ENCODE measurements around the gene SCAMP1.
"Not testable (repeated sequence)": the region's sequence is repeated elsewhere in the genome, so short reads cannot be mapped to it uniquely, and the experiment has no call there.

SCAMP1 gene

DNA sequence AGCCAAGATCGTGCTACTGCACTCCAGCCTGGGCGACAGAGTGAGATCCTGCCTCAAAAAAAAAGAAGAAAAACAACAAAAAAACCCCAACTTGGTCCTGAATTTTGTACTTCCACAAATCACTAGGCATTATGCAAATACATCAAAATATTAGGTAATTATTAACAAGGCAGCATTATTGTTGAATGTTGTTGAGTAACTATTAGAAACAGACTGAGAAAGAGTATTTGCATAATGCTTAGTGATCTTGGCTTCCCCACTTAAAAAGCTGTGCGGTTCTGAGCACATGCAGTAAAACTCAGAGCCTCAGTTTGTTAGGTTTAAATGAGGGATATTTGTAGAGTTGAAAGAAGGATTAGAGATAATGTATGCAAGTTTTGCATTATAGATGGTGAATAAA lies 64.2 kb downstream of the SCAMP1 start:
- no peak for DNase-seq (ENCODE audit: low spot score)

DNA sequence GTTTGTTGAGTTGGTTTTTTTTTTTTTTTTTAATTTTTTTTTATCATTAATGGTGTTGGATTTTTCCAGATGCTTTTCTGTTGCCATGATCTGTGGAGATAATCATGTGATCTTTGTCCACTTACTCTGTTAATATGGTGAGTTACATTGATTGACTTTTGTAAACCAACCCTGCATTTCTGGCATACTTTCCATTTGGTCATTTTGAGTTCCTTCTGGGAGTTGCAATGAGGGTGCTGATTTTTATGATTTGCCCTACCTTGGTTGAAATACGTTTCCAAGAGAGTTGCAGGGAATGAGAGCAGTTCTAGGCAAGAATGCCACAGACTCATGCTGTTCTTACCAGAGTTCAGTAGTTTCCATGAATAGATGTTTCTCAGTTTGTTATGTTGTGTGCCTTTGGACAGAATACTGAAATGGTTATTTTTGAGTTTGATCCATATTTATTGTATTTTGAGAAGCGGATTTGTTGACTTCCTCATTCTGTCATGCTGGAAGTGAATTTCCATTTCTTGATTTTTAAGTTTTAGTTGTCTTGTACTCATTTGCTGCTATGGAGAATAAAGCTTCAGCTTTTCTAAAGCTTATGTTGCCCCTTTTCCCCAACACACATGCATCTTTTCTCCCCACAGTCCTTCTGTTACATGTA lies 69.0 kb downstream of the SCAMP1 start:
- no peak for DNase-seq (ENCODE audit: low spot score)

DNA sequence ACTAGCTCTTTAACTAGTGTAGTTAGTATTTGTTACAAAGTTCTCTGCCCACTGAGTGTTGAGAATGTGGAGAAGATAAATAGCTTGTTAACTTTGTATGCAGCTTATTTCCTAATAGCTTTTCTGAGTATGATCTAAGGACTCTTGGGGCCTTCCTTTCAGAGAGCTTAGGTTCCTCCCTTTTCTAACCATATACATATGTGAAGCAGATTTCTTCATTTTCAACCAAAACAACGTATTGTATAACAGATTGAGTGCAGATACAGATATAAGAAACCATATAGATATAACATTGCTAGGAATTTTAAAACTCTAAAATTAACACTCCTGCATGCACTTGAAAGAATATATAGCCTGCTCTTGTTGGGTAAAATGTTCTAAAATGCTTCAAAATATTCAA lies 70.4 kb downstream of the SCAMP1 start:
- no peak for DNase-seq (ENCODE audit: low spot score)

DNA sequence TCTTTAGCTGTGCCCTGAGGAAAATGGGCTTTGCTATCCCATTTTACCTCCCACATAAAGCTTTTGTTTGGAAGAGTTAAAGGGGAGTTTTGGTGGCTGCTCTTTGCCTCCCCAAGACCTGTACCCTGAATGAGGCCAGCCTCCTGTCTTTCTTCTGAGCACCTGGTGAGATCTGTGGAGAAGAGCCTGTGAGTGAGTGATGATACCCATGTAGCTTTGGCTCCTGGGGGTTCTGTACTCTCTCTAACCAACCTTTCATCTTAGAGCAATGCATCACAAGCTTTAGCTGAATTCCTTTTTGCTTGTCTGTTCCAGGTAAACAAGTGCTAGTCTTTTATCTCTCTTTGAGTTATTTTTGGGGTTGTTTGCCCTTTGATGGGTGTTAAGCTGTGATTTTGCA lies 73.6 kb downstream of the SCAMP1 start:
- no peak for DNase-seq (ENCODE audit: low spot score)

DNA sequence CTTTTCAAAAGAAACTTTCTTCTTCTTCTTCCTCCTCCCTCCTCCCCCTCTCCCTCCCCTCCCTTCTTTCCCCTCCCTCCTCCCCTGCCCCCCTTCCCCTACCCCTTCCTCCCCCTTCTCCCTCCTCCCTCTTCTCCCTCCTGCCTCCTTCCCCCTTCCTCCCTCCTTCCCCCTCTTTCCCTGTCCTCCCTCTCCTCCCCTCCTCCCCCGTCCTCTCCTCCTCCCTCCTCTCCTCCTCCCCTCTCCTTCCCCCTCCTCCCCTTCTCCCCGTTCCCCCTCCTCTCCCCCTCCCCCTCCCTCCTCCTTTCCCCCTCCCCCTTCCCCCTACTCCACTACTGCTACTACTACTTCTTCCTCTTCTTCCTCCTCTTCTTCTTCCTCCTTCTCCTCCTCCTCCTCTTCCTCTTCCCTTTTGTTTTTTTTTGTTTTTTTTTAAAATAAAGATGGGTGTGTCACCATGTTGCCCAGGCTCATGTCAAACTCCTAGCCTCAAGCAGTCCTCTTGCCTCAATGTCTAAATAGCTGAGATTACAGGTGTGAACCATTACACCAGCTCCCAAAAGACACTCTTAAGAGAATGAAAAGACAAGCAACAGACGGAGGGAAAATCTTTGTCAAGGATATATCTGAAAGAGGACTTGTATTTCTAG lies 87.5 kb downstream of the SCAMP1 start:
- DNase-seq (ENCODE audit: low spot score) = no peak

DNA sequence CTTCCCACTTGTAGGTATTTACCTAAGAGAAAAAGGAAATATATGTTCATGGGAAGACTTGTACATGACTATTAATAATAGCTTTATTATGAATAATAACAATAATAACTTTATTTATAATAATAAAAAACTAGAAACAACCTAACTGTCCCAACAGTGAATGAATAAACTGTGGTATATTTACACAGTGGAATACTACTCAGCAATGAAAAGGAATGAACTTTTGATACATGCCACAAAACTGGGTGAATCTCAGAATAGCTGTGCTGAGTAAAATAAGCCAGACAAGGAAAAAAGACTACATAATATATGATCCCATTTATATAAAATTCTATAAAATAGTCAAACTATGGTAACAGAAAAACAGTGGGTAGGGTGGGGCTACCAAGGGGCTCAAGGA lies 88.7 kb downstream of the SCAMP1 start:
- DNase-seq (ENCODE audit: low spot score) = no peak

DNA sequence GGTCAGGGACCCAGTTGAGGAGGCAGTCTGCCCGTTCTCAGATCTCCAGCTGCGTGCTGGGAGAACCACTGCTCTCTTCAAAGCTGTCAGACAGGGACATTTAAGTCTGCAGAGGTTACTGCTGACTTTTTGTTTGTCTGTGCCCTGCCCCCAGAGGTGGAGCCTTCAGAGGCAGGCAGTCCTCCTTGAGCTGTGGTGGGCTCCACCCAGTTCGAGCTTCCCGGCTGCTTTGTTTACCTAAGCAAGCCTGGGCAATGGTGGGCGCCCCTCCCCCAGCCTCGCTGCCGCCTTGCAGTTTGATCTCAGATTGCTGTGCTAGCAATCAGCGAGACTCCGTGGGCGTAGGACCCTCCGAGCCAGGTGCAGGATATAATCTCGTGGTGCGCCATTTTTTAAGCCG lies 97.1 kb downstream of the SCAMP1 start:
- not testable (repeated sequence) for DNase-seq (ENCODE audit: low spot score)

DNA sequence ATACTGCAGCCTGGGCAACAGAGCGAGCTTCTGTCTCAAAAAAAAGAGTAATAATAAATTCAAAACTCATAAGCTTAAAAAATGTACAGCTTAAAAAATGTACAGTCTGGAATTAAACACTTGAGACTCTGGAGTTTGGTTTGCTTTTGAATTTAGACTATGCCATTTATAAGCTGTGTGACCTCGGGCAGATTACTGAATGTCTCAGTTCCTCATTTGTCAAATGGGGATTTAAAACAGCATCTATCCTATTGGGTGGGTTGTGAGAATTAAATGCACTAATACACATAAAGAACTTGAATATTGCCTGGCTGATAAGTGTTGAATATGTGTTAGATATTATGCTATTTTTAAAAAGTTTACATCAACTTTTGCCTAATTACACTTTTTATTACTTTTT lies 98.4 kb downstream of the SCAMP1 start:
- no peak for DNase-seq (ENCODE audit: low spot score)

DNA sequence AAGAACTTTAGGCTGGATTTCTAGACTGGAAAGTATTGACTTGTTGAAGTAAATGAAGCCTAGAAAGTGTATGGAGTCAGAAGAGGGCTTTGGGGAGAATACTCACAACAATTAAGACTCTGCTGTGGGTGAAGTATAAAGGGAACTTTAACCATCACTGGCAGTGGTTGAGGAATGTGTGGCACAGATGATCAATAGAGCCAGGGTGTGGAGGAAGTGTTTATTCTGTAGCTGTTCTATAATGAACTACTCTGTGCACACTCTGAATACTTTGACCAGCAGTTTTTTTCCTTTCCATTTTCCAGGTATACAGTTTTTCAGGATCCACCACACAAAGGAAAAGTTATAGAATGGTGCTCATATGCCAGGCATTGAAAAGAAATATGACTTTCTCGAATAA lies 106.7 kb downstream of the SCAMP1 start:
- no peak for DNase-seq (ENCODE audit: low spot score)

DNA sequence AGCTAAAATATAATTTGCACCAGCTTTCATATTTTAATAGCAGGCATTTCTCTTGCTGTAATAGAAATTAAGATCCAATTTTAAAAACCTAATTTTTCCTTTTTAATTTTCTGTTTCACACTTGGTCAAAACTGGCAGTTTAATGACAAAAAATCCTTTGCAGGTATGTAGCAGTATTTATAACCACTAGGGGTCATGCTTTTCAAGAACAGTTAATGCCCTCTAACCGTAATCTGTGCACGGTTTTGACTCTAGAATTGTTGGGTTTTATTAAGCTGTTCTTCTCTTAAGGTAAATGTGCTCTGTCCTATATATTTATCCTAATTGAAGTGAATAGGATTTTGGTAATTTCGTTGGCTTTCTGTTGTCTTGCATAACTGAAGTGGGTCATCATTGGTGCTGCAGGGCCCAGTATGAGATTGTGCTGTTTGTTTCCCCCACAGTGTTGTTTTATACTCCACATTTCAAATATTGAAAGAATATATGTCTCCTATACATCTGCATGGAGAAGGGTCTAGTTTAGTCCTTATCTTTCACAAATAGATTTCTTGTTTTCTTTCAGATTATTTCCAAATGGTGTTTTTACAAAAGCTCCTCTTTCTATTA lies 107.4 kb downstream of the SCAMP1 start:
- no peak for DNase-seq (ENCODE audit: low spot score)

DNA sequence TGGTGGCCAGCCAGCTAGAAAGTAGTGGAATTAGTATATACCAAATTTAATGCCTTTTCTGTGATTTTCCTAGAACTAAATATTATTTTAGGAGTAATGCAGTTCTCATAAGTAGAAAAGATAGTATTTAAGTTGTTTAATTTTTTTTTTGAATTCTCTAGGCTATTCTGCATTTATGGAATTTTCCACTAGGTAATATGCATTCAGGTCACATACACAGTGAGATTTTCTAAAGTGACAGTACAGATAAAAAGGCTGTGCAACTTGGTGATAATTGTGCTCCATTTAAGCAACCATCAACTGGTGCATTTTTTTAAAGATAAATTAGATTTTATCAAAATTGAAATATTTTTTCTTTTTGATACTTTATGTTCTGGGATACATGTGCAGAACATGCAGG lies 111.5 kb downstream of the SCAMP1 start:
- DNase-seq (ENCODE audit: low spot score) = no peak

DNA sequence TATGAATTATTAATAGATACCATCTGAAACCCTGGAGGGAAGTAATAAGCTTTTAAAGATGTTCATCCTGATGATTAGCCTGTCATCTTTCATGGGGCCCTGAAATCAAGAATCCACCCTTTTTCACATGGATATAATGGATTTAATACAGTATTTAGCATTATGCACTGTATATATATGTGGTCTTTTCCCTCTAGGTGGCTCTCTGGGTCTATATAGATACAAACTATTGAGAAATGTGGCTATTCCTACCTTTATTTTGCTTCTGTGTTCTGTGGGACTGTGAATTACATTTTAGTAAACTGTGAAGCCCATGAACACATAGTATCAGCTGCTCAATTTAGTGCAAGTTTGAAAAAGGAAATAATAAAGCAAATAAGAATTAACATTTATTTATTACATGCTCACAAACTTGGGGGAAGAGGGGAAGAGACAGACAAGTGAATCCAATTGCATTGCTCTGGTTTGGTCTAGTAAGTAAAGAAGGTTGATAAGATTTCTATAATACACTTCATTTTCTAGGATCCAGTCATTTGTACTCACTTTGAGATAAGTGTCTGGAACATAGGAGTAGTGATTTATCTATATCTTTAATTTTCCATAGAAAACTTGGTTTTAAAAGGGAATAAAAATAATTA lies 112.2 kb downstream of the SCAMP1 start:
- DNase-seq (ENCODE audit: low spot score) = no peak

DNA sequence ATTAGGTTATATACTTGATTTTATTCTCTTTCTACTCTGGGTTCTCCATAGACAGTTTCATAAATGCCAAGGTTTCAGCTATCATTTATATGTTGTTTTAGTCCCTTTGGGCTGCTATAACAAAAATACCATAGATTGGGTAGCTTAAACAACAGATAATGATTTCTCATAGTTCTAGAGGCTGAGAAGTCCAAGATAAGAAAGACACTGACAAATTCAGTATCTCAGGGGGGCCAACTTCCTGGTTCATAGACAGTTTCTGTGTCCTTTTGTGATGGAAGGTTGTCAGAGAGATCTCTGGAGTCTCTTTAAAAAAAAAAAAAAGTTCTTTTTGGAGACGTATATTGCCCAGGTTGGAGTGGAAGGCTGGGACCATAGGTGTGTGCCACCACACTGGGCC lies 113.3 kb downstream of the SCAMP1 start:
- no peak for DNase-seq (ENCODE audit: low spot score)

DNA sequence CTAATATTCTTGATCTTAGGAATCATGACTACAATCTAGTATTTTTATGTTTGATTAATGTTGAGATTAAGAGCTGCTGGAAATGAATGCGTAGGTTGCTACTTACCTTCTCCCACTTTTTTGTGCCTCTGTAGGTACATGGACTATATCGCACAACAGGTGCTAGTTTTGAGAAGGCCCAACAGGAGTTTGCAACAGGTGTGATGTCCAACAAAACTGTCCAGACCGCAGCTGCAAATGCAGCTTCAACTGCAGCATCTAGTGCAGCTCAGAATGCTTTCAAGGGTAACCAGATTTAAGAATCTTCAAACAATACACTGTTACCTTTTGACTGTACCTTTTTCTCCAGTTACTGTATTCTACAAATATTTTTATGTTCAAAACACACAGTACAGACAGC lies 115.0 kb downstream of the SCAMP1 start:
- no peak for DNase-seq (ENCODE audit: low spot score)

DNA sequence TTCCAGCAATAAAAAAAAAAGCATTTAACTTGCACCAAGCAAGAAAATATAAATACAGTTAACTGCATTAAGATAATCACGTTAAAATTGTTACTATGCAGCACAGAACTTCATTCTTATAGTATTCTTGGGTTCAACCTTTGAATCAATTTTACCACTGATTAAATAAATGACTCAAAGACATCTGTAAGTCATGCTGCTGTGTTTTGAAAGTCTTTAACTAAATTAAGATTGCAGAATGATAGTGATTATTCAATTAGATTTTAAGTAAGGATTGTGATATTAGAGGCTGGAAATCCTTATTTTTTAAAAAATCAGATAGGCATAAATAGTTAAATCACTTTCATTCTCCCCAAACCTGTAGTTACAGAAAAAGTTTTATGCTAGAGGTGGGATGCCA lies 116.4 kb downstream of the SCAMP1 start:
- DNase-seq (ENCODE audit: low spot score) = no peak

DNA sequence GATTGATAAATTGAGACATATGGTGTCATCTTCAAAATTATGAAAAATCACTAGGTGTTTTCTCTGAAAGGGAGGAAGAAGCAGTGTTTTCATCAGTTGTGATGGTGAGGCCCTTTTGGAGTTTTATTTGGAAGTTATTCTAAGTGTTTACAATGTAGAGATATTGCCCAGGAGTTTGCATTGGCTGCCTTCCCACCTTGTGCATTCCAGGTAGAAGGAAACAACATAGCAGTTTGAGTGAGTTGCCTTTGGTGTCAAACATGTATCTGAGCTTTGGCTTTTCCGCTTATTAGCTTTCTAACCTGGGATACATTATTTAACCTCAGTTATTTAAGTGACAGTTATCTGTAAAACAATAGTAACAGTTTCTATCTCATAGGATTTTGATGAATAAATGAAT lies 122.5 kb downstream of the SCAMP1 start:
- no peak for DNase-seq (ENCODE audit: low spot score)

DNA sequence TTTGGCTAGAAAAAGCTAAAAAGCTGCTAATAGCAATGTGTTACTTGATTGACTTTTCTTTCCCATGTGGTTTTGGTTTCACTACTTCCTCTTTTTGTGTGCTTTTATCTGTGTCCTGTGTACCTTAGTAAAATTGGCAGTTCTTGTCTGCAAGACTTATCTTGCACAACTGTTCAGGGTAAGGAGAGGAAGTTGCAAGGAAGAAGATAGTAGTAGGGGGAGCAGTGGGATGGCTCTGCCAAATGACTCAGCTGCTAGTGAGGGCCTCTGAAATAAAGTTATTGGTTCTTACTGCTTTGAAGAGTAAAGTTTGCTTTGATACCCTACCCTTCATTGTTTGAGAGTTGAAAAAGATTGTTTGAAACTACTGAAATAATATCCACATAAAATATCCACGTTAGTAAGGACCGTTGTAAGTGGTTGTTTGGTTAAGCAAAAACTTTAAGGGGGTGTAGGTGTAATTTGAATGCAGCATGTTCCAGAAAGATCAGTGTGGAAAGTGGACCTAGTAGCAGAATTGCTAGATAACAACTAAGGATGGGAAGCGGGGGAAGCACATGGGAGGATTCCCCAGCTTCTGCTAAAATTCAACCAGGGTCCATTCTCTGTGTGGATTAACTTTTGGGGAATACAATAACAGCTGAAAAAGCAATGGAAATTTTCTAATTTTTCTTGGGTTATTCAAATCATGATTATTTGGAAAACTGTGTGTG lies 123.5 kb downstream of the SCAMP1 start:
- no peak for DNase-seq (ENCODE audit: low spot score)

DNA sequence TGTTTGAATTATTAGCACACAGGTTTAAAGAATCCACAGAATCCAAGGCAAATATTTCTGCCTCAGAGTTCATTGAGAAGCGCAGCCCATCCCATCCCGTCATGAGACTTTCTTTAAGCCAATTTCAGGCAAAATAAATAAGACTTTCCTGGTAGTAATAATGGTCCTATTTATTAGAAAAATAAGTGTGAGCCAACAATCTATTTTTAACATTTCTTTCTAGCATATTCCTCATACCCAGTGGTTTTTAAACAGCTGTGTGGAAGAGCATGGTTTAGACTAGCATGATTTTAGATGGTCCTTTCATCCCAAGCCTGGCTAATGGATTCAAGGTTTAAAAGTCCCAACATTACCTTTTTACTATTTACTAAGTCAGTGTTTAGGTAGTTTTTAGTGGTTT lies 125.8 kb downstream of the SCAMP1 start:
- DNase-seq (ENCODE audit: low spot score) = no peak

DNA sequence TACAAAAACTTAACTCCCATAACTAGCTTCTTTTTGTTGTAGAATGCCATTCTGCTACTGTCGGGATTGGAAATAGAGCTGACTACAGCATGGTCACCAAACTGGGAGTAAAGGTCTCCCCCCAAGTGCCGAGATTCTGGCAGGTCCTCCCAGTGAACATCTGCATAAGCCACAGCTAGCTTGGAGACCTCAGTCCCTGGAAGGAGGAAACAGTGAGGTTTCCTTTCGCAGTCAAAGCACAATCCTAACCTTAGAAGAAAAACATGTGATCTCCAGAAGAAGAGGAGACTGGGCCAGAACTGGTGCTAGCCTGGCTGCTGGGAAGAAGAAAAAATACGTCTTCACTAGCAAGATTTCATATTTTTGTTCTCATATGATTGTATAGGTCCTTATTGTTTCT lies 127.4 kb downstream of the SCAMP1 start:
- no peak for DNase-seq (ENCODE audit: low spot score)

DNA sequence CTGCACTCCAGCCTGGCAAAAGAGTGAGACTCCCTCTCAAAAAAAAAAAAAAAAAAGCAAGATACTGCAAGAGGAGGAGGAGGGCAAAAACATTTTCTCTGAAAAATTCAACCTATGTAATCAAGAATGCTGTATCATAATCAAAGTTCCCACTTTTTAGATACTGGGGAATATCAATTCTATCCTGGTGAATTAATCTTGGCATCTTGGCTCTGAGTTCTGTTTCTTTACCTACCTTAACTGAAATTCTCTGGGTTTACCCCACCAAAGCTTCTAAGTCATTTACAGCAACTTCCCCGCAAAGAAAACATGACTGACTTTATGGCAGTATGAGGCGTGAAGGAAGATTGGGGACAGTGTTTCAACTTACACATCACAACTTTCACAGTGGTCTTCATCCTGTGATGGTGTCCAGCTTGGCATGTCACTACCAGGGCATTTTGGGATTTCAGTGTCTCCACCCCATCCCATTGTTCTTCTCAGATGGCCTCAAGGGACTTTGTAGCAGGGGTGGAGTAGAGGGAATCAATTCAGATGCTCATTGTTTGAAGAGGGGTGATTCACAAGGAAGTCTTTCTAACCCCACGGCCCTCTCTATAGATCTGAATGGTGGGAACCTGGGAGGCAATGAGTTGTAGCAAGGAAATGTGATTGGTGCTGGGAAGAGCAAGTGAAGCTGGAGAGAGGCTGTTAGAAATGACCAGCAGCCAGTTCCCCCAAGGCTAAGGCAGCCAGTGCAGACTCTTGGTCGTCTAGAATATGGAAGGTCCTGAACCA lies 130.5 kb downstream of the SCAMP1 start:
- DNase-seq (ENCODE audit: low spot score) = no peak

DNA sequence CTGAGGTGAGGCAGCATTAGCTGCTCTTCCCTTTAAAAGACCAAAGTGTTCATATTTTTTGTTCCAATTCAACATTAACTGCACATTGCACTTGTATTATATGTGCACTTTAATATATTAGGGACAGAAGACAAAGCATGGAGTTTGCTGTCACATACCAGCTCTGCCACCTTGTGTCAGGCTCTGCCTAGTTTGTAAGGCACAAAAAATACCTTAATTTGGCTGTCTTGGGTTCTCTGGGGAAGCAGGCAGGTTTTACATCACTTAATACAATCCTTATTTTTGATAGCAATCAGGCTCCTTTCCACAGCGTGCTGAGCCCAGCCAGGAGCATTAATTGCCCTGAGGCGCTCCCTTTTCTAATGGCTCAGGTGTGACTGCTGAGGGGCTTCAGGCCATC lies 131.8 kb downstream of the SCAMP1 start:
- no peak for DNase-seq (ENCODE audit: low spot score)

DNA sequence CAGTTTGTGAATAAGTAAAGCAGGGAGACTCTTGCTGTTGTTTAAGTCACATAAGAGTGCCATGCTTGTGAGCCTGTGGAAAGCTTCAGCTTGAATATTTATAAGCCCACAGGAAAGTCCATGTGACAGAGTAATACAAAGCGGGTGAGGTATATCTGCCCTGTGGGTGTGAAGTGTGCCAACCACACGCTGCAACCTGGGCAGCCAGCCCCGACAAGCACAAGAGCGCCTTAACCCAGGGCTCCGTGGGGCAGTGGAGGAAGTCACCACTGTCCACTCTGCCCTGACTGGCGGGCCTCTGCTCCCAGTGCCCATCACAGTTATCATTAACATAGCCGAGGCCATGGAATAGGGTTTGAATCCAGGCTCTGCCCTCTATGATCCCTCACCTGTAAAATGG lies 132.2 kb downstream of the SCAMP1 start:
- no peak for DNase-seq (ENCODE audit: low spot score)

Measured in ecto neural progenitor cell (in vitro differentiated cells).